PFSK-1 (cell line): Measurements from ENCODE around the gene CTNNBL1.

Source experiments
- POLR2AphosphoS5 ChIP-seq: IDR thresholded peaks from 2 replicates; pipeline ENCODE4 v1.6.1; 2012; ENCODE audit warnings: low read depth, mild to moderate bottlenecking, control low read depth, low read length, moderate library complexity
- SIN3A ChIP-seq: IDR thresholded peaks from 2 replicates; pipeline ENCODE4 v1.6.1; 2012; ENCODE audit warnings: mild to moderate bottlenecking, low read length, moderate library complexity, borderline replicate concordance; ENCODE audit not compliant: insufficient read depth
- TAF1 ChIP-seq: IDR thresholded peaks from 2 replicates; pipeline ENCODE4 v1.6.1; 2012; ENCODE audit warnings: low read length, control low read depth, borderline replicate concordance; ENCODE audit not compliant: insufficient read depth
- TF ChIP-seq, protein P1 (sequence below), 2 experiments: IDR thresholded peaks; 2 replicates each; pipeline versions ENCODE4 v1.6.1 to v1.8.0; 2011 to 2012; ENCODE audit warnings: low read depth in 2 of 2, low read length in 2 of 2, control low read depth in 1 of 2, inconsistent platforms in 1 of 2, mild to moderate bottlenecking in 1 of 2, moderate library complexity in 1 of 2; ENCODE audit not compliant: insufficient read depth in 1 of 2

GRCh38 chr20:37760322-37760721 is 66.5 kb downstream of the CTNNBL1 start:
- TF ChIP-seq SIN3A (no peak), TAF1 (no peak), POLR2AphosphoS5 (no peak)
- TF ChIP-seq, protein P1, sequence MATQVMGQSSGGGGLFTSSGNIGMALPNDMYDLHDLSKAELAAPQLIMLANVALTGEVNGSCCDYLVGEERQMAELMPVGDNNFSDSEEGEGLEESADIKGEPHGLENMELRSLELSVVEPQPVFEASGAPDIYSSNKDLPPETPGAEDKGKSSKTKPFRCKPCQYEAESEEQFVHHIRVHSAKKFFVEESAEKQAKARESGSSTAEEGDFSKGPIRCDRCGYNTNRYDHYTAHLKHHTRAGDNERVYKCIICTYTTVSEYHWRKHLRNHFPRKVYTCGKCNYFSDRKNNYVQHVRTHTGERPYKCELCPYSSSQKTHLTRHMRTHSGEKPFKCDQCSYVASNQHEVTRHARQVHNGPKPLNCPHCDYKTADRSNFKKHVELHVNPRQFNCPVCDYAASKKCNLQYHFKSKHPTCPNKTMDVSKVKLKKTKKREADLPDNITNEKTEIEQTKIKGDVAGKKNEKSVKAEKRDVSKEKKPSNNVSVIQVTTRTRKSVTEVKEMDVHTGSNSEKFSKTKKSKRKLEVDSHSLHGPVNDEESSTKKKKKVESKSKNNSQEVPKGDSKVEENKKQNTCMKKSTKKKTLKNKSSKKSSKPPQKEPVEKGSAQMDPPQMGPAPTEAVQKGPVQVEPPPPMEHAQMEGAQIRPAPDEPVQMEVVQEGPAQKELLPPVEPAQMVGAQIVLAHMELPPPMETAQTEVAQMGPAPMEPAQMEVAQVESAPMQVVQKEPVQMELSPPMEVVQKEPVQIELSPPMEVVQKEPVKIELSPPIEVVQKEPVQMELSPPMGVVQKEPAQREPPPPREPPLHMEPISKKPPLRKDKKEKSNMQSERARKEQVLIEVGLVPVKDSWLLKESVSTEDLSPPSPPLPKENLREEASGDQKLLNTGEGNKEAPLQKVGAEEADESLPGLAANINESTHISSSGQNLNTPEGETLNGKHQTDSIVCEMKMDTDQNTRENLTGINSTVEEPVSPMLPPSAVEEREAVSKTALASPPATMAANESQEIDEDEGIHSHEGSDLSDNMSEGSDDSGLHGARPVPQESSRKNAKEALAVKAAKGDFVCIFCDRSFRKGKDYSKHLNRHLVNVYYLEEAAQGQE (IDR thresholded peaks at IDR 0.05; ENCODE audit: insufficient read depth in 1 of 2, low read depth in 2 of 2, low read length in 2 of 2) = no peak
